ENCODE results near the gene ZFR2. TPM values are rescaled to one million over a fixed set of nuclear protein-coding genes. Genes with fewer than 3 reads are reported as not detected.

Gene ZFR2
- total and polyA plus RNA-seq, 10 donors: 0.11 to 0.92 (median 0.33) TPM; not detected in 3

Small RNAs within 50 kb of the gene (small RNA-seq; reads per million reads assigned to genes)
- 0 reads per million in 4 donors for gene AC005777.1

Other genes starting within 250 kb of the ZFR2 start
- 10 to 100 TPM; 18.9 to 27.1 (median 25.7) TPM for gene CACTIN, start 242.2 kb downstream of the ZFR2 start, total RNA-seq
- 10 to 100 TPM; 10.8 to 21.1 (median 12.0) TPM for gene CACTIN, start 242.2 kb downstream of the ZFR2 start, polyA plus RNA-seq
- 10 to 100 TPM; 30.2 to 41.9 (median 38.8) TPM for gene PIP5K1C, start 168.6 kb downstream of the ZFR2 start, total RNA-seq
- 10 to 100 TPM in 1 of 3 donors, 1 to 10 TPM in 2; 6.2 to 21.4 (median 7.6) TPM for gene PIP5K1C, start 168.6 kb downstream of the ZFR2 start, polyA plus RNA-seq
- gene TJP3, start 160.7 kb downstream of the ZFR2 start, total RNA-seq: 1 to 10 TPM in 6 of 7 donors, under 1 TPM in 1; 0.75 to 9.0 (median 2.5) TPM
- 1 to 10 TPM in 2 of 3 donors, under 1 TPM in 1; 0.39 to 1.1 (median 1.1) TPM for gene TJP3, start 160.7 kb downstream of the ZFR2 start, polyA plus RNA-seq
- 10 to 100 TPM; 28.8 to 37.1 (median 34.3) TPM for gene APBA3, start 107.3 kb downstream of the ZFR2 start, total RNA-seq
- gene APBA3, start 107.3 kb downstream of the ZFR2 start, polyA plus RNA-seq: 10 to 100 TPM; 17.1 to 30.8 (median 17.5) TPM
- 10 to 100 TPM; 38.7 to 66.2 (median 48.2) TPM for gene MRPL54, start 106.4 kb downstream of the ZFR2 start, total RNA-seq
- gene MRPL54, start 106.4 kb downstream of the ZFR2 start, polyA plus RNA-seq: 100 to 1,000 TPM; 128 to 157 (median 140) TPM
- not detected for gene RAX2, start 96.8 kb downstream of the ZFR2 start, total RNA-seq
- gene RAX2, start 96.8 kb downstream of the ZFR2 start, polyA plus RNA-seq: not detected
- 10 to 100 TPM in 6 of 7 donors, 1 to 10 TPM in 1; 8.1 to 22.6 (median 15.2) TPM for gene MATK, start 82.7 kb downstream of the ZFR2 start, total RNA-seq
- 10 to 100 TPM; 16.2 to 19.1 (median 18.7) TPM for gene MATK, start 82.7 kb downstream of the ZFR2 start, polyA plus RNA-seq
- gene ATCAY, start 11.6 kb upstream of the ZFR2 start, total RNA-seq: not detected
- gene ATCAY, start 11.6 kb upstream of the ZFR2 start, polyA plus RNA-seq: not detected
- gene NMRK2, start 64.0 kb upstream of the ZFR2 start, total RNA-seq: not detected
- gene NMRK2, start 64.0 kb upstream of the ZFR2 start, polyA plus RNA-seq: 1 to 10 TPM in 1 of 3 donors, under 1 TPM in 2; 0.29 to 1.5 (median 0.52) TPM
- 10 to 100 TPM; 37.1 to 49.3 (median 46.7) TPM for gene DAPK3, start 102.1 kb upstream of the ZFR2 start, total RNA-seq
- 10 to 100 TPM; 26.5 to 68.8 (median 30.8) TPM for gene DAPK3, start 102.1 kb upstream of the ZFR2 start, polyA plus RNA-seq
- gene EEF2, start 116.4 kb upstream of the ZFR2 start, total RNA-seq: 1,000 to 10,000 TPM; 1,078 to 1,961 (median 1,406) TPM
- 1,000 to 10,000 TPM in 1 of 3 donors, 100 to 1,000 TPM in 2; 565 to 1,281 (median 624) TPM for gene EEF2, start 116.4 kb upstream of the ZFR2 start, polyA plus RNA-seq
- gene PIAS4, start 138.7 kb upstream of the ZFR2 start, total RNA-seq: 10 to 100 TPM; 16.4 to 30.5 (median 29.0) TPM
- 10 to 100 TPM in 1 of 3 donors, 1 to 10 TPM in 2; 6.2 to 13.9 (median 6.4) TPM for gene PIAS4, start 138.7 kb upstream of the ZFR2 start, polyA plus RNA-seq
- gene ZBTB7A, start 197.9 kb upstream of the ZFR2 start, total RNA-seq: 10 to 100 TPM; 43.0 to 68.1 (median 53.7) TPM
- 10 to 100 TPM in 1 of 3 donors, 1 to 10 TPM in 2; 4.0 to 15.2 (median 4.2) TPM for gene ZBTB7A, start 197.9 kb upstream of the ZFR2 start, polyA plus RNA-seq

Measured in spleen (tissue), 11 donors.